Small intestine (tissue), 7 donors: ENCODE measurements around the gene ACSF3. TPM values are rescaled to one million over a fixed set of nuclear protein-coding genes. Genes with fewer than 3 reads are reported as not detected.

Experiments used
- DNase-seq, 2 donors: peaks; one replicate each; pipeline versions ENCODE4 v3.0.0 to v3.0.0-alpha.2; 2013
- FAIRE-seq: peaks from 2 replicates; lab custom pipeline; 2012; peaks lifted over from hg19 to GRCh38; lab: Jason Lieb, UNC
- H3K27ac ChIP-seq, 3 donors: one replicate each; pipeline ENCODE4 v1.5.1; 2013; ENCODE audit warnings: low read length in 2 of 3, mild to moderate bottlenecking in 2 of 3, control low read depth in 1 of 3, inconsistent platforms in 1 of 3, low read depth in 1 of 3, moderate library complexity in 1 of 3
- H3K27me3 ChIP-seq, 3 donors: one replicate each; pipeline ENCODE4 v1.6.1; 2013; ENCODE audit warnings: low read length in 3 of 3, inconsistent platforms in 1 of 3; ENCODE audit not compliant: control insufficient read depth in 3 of 3, insufficient read depth in 3 of 3
- H3K36me3 ChIP-seq, 3 donors: one replicate each; pipeline ENCODE4 v1.6.1; 2013; ENCODE audit warnings: low read length in 3 of 3, inconsistent platforms in 1 of 3, low read depth in 1 of 3, mild to moderate bottlenecking in 1 of 3, moderate library complexity in 1 of 3; ENCODE audit not compliant: control insufficient read depth in 3 of 3, insufficient read depth in 2 of 3
- H3K4me1 ChIP-seq, 3 donors: one replicate each; pipeline ENCODE4 v1.6.1; 2013; ENCODE audit warnings: low read length in 2 of 3, inconsistent platforms in 1 of 3, low read depth in 1 of 3, mild to moderate bottlenecking in 1 of 3, moderate library complexity in 1 of 3; ENCODE audit not compliant: control insufficient read depth in 3 of 3, insufficient read depth in 2 of 3
- H3K4me3 ChIP-seq, 3 donors: one replicate each; pipeline ENCODE4 v1.5.1; 2013; ENCODE audit warnings: low read length in 3 of 3, control low read depth in 1 of 3, inconsistent platforms in 1 of 3, low read depth in 1 of 3, mild to moderate bottlenecking in 1 of 3, moderate library complexity in 1 of 3
- H3K9me3 ChIP-seq, 2 donors: one replicate each; pipeline ENCODE4 v1.6.1; 2013; ENCODE audit warnings: low read depth in 1 of 2, low read length in 1 of 2; ENCODE audit not compliant: control insufficient read depth in 2 of 2, insufficient read depth in 1 of 2
- WGBS, 3 donors: extraction: QIAGEN DNeasy Blood & Tissue Kit; methylation state at CpG; one replicate each; pipeline ENCODE4 v1.1.7; 2013; 5-methylcytosine and 5-hydroxymethylcytosine counted together
- polyA plus RNA-seq, 4 donors: library from polyadenylated mRNA; stranded (reverse) in 3 of 4; unstranded in 1 of 4; fragments of 200-250 nt in 3 of 4; fragments of 120-200 nt in 1 of 4; gene quantifications; one replicate each; pipeline versions ENCODE4 v1.2.1 to v1.2.3, GENCODE V29; 2013
- donor health status: healthy with polysubstance abuse.
- donor health status: control.
- donor health status: control.
- donor health status: Bipolar disorder and iron deficiency.
- donor health status: healthy.

The ACSF3 gene
- polyA plus RNA-seq, 4 donors, result 35.3 to 93.7 (median 58.7) TPM

DNA sequence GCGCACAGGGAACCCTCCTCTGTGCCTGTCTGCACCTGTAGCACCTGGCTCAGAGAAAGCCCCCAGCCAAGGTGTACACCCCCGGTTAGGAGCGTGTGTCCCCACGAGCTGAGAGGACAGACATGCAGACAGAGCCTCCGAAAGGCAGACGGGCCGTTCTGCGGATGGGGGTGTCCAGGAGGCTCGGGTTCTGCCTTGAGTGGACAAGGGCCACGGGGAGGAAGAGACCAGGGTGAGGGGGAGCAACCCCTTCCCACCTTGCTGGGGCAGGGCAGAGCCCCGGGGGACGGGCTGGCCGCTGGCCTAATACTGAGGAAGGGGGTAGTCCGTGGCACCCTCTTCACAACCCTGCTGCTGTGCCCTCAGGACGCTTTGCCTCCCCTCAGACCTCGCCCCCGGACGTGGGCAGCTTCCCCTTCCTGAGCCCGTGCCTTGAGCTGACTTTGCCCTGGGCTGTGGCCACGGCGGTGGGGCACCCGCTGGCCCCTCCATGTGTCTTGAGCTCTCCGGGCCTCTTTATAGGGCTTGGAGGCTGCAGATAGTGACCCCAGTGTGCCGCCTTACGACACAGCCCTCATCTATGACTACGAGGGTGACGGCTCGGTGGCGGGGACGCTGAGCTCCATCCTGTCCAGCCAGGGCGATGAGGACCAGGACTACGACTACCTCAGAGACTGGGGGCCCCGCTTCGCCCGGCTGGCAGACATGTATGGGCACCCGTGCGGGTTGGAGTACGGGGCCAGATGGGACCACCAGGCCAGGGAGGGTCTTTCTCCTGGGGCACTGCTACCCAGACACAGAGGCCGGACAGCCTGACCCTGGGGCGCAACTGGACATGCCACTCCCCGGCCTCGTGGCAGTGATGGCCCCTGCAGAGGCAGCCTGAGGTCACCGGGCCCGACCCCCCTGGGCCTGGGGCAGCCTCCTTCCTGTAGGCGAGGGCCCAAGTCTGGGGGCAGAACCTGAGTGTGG is 101.0 kb downstream of the ACSF3 start:
- H3K4me3 ChIP-seq, result no peak overlapping the region
- no peaks in the 10 kb centered on the region for H3K36me3 ChIP-seq
- no peaks in the 10 kb centered on the region for H3K9me3 ChIP-seq
- FAIRE-seq (no peak), DNase-seq (peak in 1 of 2 donors; percentile 30)
- no peak overlapping the region for H3K27ac ChIP-seq
- peaks cover 3 to 29% (median 8%) of the 10 kb centered on the region in 3 donors for H3K27me3 ChIP-seq
- 77 to 82% (median 79%) methylated on average over 41 to 45 of the region's 45 CpGs for WGBS, 3 donors
- peaks cover 0 to under 1% (median 0%) of the 10 kb centered on the region in 3 donors for H3K4me1 ChIP-seq

DNA sequence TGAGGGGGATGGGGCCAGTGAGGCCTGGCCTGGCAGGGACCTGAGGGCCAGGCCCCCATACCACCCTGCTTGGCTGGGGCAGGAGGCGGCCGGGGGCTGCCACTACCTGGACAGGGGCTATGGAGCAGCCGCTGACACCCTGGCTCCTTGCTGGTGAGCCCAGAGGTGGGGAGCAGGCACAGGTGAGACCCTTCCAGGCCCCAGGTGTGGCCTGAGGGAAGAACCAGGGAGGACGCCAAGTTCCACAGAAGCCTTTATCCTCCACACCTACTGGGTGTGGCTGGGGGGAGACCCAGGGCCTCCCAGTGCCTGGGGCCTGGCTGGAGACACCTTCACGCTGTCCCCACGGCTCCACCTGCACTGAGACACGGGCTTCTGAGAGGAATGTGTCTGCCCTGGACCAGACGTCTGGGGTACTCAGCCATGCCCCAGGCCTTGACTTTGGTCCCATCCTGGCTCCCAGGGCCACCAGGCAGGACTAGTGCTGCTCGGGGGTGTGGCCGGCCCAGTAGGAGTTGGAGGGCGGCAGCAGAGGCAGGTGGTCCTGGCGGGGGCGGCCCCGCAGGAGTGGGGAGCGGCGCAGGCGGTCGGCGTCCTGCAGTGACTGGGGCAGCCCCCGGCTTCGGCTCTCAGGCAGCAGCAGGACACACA is 102.0 kb downstream of the ACSF3 start:
- no peaks in the 10 kb centered on the region for H3K36me3 ChIP-seq
- no peak for FAIRE-seq

DNA sequence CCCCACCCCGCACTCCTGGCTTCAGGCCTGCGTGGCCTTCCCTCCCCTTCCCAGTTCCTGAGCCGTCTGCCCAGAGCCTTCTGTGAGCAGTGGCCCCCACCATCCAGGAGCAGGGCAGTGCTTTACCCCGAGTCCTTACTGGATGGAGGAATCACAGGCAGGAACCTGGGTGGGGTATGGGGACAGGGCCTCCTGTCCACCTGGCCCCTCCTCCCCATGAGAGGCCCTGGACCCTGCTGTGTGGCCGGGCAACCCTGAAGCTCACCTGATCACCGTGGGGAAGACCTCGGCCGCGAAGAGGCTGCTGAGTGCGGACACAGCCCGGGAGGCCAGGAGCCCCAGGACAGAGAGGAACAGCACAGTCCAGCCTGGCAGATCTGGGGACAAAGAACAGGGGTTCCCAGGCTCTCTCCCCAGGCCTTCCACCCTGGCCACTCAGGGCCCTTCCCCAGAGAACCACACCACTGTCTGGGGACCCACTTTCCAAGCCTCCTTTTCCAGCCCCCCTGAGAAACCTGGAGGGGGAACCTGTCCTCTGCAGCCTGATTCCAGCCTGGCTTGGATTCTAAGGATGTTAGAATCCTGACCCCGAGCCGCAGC is 103.5 kb downstream of the ACSF3 start:
- Histone ChIP-seq H3K27ac (no peak overlapping the region), H3K9me3 (no peaks in the 10 kb centered on the region), H3K4me3 (no peak overlapping the region), H3K36me3 (no peaks in the 10 kb centered on the region), H3K4me1 (peaks cover 4 to 13% (median 7%) of the 10 kb centered on the region in 3 donors), H3K27me3 (peaks cover 15 to 30% (median 21%) of the 10 kb centered on the region in 3 donors)
- DNase-seq (no peak), FAIRE-seq (no peak)
- WGBS, 3 donors, result 83 to 91% (median 86%) methylated on average over 12 to 13 of the region's 13 CpGs

More for the DNA sequence above, 102.0 kb downstream of the ACSF3 start:
- Histone ChIP-seq H3K4me1 (peaks cover 4 to 11% (median 7%) of the 10 kb centered on the region in 3 donors), H3K9me3 (no peaks in the 10 kb centered on the region), H3K4me3 (no peak overlapping the region), H3K27ac (no peak overlapping the region), H3K27me3 (peaks cover 6 to 35% (median 19%) of the 10 kb centered on the region in 3 donors)
- DNase-seq, result no peak
- WGBS, 3 donors, result 70 to 83% (median 72%) methylated on average over 16 to 21 of the region's 21 CpGs

DNA sequence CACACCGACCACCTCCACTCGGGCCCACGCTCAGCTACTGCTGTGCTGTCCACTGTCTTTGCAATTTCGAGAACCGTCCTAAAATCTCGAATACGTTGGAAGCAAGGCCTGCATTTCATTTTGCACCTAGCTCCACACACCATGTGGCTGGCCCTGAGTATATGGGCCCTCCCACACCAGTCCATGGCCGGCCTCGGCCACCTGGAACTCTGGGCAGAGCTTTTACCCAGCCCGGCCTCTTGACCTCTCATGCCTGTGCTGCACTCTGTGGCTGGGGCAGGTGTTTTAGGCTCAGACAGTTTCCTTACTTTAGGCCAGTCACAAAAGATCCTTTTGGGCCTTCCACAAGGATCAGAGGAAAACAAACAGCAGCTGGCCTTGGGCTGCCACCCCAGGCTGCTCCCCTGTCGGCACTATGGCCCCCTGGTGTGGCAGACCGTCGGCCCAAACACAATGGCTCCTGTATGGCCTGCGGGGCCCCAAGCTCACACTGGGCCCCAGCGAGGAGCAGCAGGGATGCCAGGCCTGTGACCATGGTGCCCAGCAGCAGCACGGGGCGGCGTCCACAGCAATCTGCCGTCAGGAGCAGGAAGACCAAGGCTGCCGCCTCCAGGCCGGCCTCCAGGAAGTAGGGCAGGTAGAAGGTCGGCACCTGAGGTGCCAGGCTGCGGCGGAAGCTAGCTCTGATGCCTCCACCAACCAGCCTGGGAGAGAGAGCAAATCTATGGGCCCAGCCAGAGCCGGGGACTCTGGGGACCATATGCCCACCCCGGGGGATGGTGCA is 104.2 kb downstream of the ACSF3 start:
- FAIRE-seq (no peak), DNase-seq (no peak)
- WGBS, 3 donors, result 81 to 86% (median 85%) methylated on average over 24 to 26 of the region's 26 CpGs
- no peak overlapping the region for H3K4me3 ChIP-seq
- H3K27ac ChIP-seq, result no peak overlapping the region
- H3K27me3 ChIP-seq, result peaks cover 15 to 37% (median 26%) of the 10 kb centered on the region in 3 donors
- H3K9me3 ChIP-seq, result peaks cover 0 to 5% of the 10 kb centered on the region in 2 donors
- H3K36me3 ChIP-seq, result no peaks in the 10 kb centered on the region
- H3K4me1 ChIP-seq, result peaks cover 4 to 13% (median 7%) of the 10 kb centered on the region in 3 donors

DNA sequence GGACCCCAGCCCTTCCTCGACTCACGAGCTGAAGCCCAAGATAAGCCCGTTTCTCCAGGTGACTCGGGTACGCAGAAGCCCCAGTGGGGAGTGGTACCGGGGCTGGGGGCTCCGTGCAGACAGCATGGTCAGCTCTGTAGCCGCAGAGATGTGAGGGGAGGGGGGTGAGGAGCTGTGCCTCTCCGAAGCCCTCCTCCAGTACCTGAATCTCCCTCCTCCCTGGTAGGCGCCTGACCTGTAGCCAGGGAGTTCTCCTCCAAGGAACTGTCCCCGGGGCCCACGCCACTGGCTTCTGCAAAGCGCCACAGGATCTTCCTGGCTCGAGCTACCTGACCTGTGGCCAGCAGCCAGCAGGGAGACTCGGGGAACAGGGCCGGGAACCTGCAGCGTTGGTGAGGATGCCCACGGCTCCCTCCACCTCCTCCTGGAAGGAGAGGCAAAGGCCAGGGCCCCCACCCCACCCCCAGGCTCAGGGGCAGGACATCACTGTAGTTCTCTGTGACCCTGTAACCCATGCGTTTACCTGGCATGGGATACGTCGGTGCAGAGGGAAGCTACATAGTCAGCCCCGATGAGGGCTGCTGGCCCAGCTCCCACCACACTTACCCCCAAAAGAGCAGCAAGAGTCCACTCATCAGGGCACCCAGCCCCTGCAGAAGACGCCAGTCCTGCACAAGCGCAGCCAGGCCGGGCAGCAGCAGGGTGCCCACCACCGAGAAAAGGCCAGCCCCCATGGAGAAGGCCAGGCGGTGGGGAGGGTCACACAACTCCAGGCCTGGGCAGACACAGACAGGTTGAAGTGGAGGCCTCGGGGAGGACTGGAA is 105.0 kb downstream of the ACSF3 start:
- WGBS, 3 donors, result 81 to 86% (median 83%) methylated on average over 28 of the region's 28 CpGs
- Histone ChIP-seq H3K27me3 (peaks cover 15 to 37% (median 26%) of the 10 kb centered on the region in 3 donors), H3K4me3 (no peak overlapping the region), H3K27ac (no peak overlapping the region), H3K4me1 (peaks cover 4 to 13% (median 7%) of the 10 kb centered on the region in 3 donors), H3K9me3 (peaks cover 0 to 9% of the 10 kb centered on the region in 2 donors), H3K36me3 (no peaks in the 10 kb centered on the region)
- DNase-seq (no peak), FAIRE-seq (no peak)

DNA sequence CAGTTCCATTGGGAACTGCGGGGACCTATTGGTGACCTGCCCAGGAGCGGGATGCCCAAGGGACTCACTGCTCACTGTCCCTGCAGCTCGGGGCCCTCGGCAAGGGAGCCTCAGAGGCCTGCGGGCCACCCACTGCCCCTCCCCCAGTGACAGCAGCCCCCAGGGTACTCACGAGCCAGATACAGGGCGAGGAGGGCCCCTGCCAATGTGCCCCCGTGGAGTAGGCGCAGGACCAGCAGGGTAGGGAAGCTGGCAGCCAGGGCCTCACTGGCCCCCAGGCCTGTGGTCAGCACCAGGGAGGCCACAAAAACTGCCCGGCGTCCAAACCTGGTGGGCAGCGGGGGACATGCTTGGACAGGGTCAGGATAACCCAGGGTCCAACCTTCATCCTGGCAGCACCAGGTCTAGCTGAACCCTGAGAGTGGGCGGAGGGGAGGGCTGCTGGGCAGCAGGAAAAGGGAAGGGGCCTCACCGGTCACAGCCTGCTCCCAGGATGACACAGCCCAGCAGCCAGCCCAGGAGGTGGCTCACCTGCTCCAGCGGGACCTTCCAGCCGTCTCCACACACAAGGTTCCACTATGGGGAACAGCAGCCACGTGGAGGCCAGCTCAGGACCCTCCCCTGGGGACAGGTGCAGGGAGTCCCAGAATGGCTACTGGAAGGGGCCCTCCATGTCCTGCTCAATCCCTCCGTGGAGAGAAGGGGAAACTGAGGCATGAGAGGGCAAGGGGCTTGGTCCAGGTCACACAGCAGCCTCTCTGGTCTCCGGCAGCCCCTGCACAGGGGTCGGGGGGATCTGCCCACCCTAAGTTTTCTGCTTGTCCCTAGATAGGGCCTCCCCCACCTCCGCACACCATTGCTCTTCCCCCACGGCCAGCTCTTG is 105.8 kb downstream of the ACSF3 start:
- WGBS, 3 donors, result 59 to 78% (median 71%) methylated on average over 20 to 22 of the region's 22 CpGs
- H3K27ac ChIP-seq, result no peak overlapping the region
- peaks cover 11 to 37% (median 26%) of the 10 kb centered on the region in 3 donors for H3K27me3 ChIP-seq
- H3K36me3 ChIP-seq, result no peaks in the 10 kb centered on the region
- H3K4me3 ChIP-seq, result no peak overlapping the region
- DNase-seq (no peak), FAIRE-seq (no peak)
- peaks cover 0 to 9% of the 10 kb centered on the region in 2 donors for H3K9me3 ChIP-seq
- H3K4me1 ChIP-seq, result peaks cover 4 to 13% (median 7%) of the 10 kb centered on the region in 3 donors
